GM19395 (cell line): ENCODE results near the gene GALNT18.

Experiments used
- ATAC-seq: cut with Tn5 transposase; IDR thresholded peaks from one replicate; pipeline ENCODE4 v1.9.1; 2021; ENCODE audit warnings: mild to moderate bottlenecking, moderate library complexity; ENCODE audit not compliant: unreplicated experiment

GALNT18 gene

DNA sequence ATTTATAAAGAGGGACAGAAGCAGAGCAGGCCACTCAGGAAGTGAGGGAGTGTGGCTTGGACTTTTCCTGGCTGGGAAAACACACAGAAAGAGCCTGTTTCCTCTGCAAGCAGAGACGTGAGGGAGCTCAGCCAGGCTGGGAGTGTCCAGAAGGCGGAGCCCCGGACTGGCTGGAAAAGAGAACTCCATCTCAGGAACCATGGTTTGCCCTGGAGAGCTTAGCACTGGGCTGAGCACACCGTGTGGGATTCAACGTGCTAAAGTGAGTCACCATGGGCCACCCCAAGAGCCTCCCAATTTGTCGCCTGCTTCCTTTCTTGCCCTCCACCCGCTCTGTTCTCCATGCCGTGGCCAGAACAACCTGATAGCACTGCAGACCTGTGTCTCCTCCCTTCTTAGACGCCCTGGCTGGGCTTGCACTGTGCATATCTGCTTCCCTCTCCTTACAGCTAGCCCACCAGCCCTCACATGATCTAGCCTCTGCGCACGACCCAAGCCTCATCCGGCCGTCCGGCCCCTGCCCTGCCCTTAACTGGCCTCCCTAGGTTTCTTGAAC is 51.8 kb downstream of the GALNT18 start:
- no peak for ATAC-seq

GRCh38 chr11:11568651-11569229 is 53.1 kb downstream of the GALNT18 start:
- ATAC-seq: no peak

DNA sequence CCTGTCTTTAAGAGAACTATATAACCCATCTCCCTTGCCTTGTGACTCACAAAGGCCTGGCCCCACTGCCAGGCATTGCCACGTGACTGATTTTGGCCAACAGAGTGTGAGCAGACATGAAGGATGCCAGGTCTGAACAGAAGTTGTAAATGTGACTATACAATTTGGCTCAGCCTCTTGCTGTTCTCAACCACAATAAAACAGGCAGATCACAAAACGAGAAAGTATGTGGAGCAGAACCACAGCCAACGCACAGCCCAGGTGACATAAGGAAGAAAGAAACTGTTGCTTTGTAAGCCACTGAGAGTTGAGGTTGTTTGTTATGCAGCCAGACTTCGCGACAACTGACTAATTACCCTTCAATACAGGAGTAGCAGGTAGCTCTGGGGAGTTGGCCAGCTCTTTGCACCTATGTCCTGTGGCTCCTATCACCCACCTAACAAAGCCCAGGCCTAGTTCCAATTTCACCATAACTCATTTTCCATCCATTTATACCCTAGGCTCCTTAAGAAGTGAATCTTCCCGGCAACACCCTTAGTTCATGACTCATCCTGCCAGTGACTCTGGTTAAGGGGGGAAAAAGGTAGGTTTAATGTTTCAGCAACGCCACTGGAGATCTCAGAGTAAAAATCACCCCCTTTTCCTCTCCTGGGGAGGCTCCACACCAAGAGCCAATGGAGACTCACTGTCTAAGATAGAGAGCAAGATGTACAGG is 53.7 kb downstream of the GALNT18 start:
- peak; percentile 53 for ATAC-seq

GRCh38 chr11:11565636-11566035 is 56.2 kb downstream of the GALNT18 start:
- no peak for ATAC-seq

- ATAC-seq: no peak
These were observed 58.4 kb downstream of the GALNT18 start for GRCh38 chr11:11563200-11563975.

DNA sequence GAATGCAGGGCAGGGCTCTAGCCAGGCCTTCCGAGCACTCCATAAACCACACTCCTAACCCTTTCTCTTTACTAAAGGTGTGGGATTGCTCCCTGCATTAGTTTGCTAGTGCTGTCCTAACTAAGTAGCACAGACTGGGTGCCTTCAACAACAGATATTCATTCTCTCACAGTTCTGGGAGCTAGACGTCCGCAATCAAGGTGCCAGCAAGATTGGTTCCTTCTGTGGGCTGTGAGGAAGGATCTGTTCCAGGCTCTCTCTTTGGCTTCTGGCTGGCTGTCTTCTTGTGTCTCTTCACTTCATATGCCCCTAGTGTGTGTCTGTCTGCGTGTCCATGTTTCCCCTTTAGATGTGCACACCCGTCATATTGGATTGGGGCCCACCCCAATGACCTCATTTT is 59.8 kb downstream of the GALNT18 start:
- no peak for ATAC-seq

- ATAC-seq: no peak
These were observed 63.0 kb downstream of the GALNT18 start for GRCh38 chr11:11558826-11559225.

- ATAC-seq: no peak
These were observed 63.4 kb downstream of the GALNT18 start for GRCh38 chr11:11558396-11558795.

DNA sequence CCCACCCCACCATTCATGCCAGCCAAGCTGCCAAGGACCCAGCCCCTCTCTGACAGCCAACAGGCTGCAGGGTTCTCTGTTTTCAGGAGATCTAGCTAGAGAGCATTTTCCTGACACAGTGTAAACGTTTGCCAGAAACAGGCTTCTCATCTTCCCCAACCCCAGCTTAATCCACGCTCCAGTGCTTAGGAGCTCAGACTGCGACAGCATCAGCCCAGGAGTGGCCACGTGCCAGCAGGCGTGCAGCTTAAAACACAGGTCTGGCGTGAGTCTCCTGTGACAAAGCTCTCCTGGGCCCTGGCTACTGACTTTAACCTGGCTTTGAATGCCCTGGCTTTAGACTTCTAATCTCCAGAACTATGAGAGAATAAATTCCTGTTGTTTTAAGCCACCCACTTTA is 66.6 kb downstream of the GALNT18 start:
- no peak for ATAC-seq

- ATAC-seq: no peak
These were observed 68.2 kb downstream of the GALNT18 start for GRCh38 chr11:11553573-11553972.

GRCh38 chr11:11552529-11553087 is 69.2 kb downstream of the GALNT18 start:
- ATAC-seq: no peak

DNA sequence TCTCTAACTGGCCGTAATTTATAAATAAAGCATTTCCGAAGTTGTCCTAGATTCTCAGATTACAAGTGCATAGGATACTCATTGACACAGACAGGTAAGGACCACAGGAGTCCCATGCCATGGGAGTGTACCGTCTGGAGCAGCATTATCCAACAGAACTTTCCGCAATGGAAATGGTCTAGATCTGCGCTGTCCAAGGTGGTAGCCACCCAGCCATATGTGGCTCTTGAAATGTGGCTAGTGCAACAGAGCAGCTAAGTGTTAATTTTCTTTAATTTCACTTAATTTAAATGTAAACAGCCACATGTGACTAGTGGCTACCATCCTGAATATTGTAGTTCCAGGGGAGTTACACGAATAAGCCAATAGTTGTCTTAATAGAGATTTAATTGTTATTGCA is 71.3 kb downstream of the GALNT18 start:
- ATAC-seq: no peak

GRCh38 chr11:11545285-11546275 is 76.2 kb downstream of the GALNT18 start:
- ATAC-seq: no peak

DNA sequence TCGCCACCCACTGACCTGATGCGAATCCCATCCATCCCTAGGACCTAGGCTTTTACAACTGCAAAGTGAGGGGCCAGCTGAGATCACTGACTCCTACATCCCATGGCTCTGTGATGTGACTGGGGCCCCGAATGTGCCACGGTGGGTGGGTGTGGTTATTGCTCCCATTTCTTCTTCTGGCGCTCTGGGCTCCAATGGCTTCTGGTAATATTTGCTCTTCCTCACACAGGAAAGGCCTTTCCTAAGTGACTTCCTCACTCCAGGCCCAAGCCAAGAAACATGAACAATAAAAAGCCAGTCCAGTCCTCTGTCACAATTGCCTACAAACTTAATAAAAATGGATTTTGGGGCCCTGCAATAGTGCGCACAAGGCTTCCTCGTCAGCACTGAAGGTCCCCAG is 78.1 kb downstream of the GALNT18 start:
- no peak for ATAC-seq

GRCh38 chr11:11540157-11540556 is 81.6 kb downstream of the GALNT18 start:
- ATAC-seq: no peak

GRCh38 chr11:11538277-11538960 is 83.4 kb downstream of the GALNT18 start:
- ATAC-seq: no peak

- ATAC-seq: no peak
These were observed 83.9 kb downstream of the GALNT18 start for GRCh38 chr11:11537871-11538270.

DNA sequence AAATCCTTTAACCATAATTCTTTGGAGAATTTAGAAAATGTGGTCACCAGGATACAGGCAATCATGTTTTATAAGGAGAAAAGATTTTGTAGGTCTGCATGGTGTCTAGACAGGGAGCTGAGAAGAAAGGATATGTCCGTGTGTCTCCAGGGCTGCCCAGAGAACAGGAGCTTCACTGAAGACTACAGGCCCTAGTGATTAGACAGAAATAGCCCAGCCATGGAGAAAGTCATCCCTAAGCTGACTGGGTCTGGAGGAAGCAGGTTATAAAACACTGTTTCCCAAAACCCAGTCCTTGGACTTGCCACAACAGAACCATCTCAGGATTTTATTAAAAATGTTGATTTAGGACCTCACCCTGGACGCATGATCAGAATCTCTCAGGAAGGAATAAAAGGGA is 84.4 kb downstream of the GALNT18 start:
- no peak for ATAC-seq

- ATAC-seq: no peak
These were observed 85.2 kb downstream of the GALNT18 start for GRCh38 chr11:11536650-11537049.

- ATAC-seq: no peak
These were observed 86.2 kb downstream of the GALNT18 start for GRCh38 chr11:11535611-11536010.
